Measurements from ENCODE around the gene ACVR1C. TPM values are rescaled to one million over a fixed set of nuclear protein-coding genes. Genes with fewer than 3 reads are reported as not detected.
A peak's percentile ranks its signal among the peaks of the same experiment; 100 is the strongest.
"Not testable (repeated sequence)": the region's sequence is repeated elsewhere in the genome, so short reads cannot be mapped to it uniquely, and the experiment has no call there.

The ACVR1C gene
- total RNA-seq, 2 experiments from 2014 or later = 1.6 to 1.9 TPM

DNA sequence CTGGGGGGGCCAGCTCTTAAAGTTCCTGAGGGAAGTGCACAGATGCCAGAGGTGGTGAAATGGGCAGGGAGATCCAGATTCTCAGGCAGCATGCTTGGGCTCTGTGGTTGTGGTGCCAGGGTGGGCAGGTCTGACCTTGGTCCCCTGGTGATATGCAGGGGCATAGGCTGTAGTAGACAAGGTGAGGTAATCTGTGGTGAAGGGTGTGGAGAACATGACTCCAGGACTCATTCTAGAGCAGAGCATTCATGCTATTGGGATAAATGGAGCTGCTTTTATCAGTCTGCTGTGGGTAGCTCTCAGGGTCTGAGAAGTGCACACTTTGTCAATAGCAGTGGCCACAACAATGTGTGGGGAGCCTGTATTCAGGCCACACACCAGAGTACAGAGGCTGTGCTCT, 16.9 kb downstream of the ACVR1C start:
- peaks cover 20% of the 10 kb centered on the region for H3K4me1 Mint-ChIP-seq
- peaks cover 9% of the 10 kb centered on the region for H3K9me3 Mint-ChIP-seq
- ChIA-PET POLR2A (no interaction called here), CTCF (interaction anchor here (0.9 to 1.2 kb wide), 2 partner anchors 9 to 16 kb away, joined by 3 read pairs; partner anchors contain the start of gene ACVR1C)
- H3K36me3 Mint-ChIP-seq (ENCODE audit: low read depth) = peaks cover 11% of the 10 kb centered on the region
- DNase-seq = no peak
- H3K27me3 Mint-ChIP-seq = peaks cover 15% of the 10 kb centered on the region
- H3K27ac Mint-ChIP-seq = no peak overlapping the region
- no peak overlapping the region for H3K4me3 Mint-ChIP-seq

DNA sequence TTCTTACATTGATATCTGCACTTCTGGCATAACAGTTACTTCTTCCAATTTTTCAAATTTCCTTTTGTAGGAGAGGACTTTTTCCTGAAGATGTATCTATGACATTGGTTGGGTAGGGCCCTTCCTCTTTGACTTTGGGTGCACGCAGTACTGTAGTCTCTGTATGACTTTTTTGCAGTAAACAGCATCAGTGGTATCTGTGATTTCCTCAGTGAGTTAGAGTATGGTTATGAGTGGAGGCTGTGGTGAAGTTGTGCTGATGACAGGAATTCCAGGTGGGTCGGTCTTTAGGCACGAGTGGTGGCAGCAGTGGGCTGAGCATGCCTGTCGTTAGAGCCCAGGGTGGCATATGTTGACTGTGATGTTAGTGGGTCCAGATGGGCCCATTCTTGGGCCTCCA, 17.6 kb downstream of the ACVR1C start:
- Mint-ChIP-seq H3K4me1 (peaks cover 20% of the 10 kb centered on the region), H3K27ac (no peak overlapping the region), H3K4me3 (no peak overlapping the region), H3K27me3 (peaks cover 16% of the 10 kb centered on the region), H3K9me3 (peaks cover 9% of the 10 kb centered on the region), H3K36me3 (ENCODE audit: low read depth) (peaks cover 11% of the 10 kb centered on the region)
- ChIA-PET CTCF (no interaction called here), POLR2A (no interaction called here)
- DNase-seq = no peak

DNA sequence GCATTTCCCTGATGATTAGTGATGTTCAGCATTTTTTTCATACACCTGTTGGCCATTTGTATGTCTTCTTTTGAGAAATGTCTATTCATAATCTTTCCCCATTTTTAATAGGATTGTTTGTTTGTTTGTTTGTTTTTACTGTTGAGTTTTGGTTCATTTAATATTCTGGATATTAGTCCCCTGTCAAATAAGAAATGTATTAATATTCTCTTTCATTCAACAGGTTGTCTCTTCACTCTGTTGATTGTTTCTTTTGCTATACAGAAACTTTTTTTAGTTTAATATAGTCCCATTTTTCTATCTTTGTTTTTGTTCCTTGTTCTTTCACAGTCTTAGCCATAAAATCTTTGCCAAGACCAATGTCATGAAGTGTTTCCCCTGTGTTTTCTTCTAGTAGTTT, 22.1 kb downstream of the ACVR1C start:
- Mint-ChIP-seq H3K27ac (no peak overlapping the region), H3K4me3 (no peak overlapping the region), H3K27me3 (peaks cover 21% of the 10 kb centered on the region), H3K9me3 (peaks cover 9% of the 10 kb centered on the region), H3K36me3 (ENCODE audit: low read depth) (peaks cover 11% of the 10 kb centered on the region), H3K4me1 (peaks cover 22% of the 10 kb centered on the region)
- POLR2A ChIA-PET = no interaction called here
- CTCF ChIA-PET = interaction anchor here (1.4 kb wide), 1 partner anchor 279 kb away, joined by 3 read pairs; no protein-coding TSS in a partner anchor
- no peak for DNase-seq

DNA sequence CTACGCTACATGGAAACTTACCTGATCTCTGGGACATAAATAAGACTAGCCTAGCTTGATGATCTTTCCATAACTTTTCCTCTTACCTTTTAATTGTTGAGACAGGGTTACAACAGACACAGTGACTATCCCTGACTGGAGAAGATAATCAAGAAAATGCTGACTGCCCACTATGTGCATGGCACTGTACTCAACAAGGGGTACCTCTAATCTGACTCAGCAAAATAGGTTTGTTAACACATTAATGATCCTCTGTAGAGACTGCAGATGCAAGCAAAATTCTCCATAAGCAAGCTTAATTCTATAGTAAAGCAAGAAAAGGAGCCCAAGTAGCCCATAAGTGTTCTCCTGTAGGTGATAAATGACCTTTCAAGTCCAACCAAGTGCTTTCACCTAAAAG, 25.5 kb downstream of the ACVR1C start:
- Mint-ChIP-seq H3K4me3 (no peak overlapping the region), H3K27ac (no peak overlapping the region), H3K27me3 (peaks cover 13% of the 10 kb centered on the region), H3K4me1 (peaks cover 2% of the 10 kb centered on the region), H3K36me3 (ENCODE audit: low read depth) (no peaks in the 10 kb centered on the region), H3K9me3 (no peaks in the 10 kb centered on the region)
- ChIA-PET CTCF (interaction anchor here (0.8 to 3.8 kb wide), 4 partner anchors 9 to 301 kb away, joined by 3 to 18 read pairs (median 4); partner anchors contain the start of gene ACVR1C), POLR2A (no interaction called here)
- DNase-seq = no peak

DNA sequence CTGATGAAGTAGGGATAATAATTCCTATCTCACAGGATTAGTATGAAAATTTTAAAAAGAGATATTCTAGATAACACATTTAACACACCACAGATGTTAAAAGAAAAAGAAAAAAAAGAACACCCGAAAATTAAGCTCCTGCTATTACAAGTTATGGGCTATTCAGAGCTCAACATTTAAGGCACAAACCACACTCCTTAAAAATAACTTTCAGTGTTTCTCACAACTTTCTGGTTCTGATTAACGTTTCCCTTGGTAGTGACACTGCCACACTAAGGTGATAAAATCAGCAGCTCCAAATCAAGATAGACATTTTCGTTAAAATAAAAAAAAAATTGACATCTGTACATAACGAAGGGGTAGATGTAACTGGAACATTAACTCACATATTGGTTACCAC, 26.9 kb downstream of the ACVR1C start:
- Mint-ChIP-seq H3K27ac (no peak overlapping the region), H3K4me1 (peaks cover 6% of the 10 kb centered on the region), H3K27me3 (peaks cover 12% of the 10 kb centered on the region), H3K36me3 (ENCODE audit: low read depth) (no peaks in the 10 kb centered on the region), H3K9me3 (no peaks in the 10 kb centered on the region), H3K4me3 (no peak overlapping the region)
- DNase-seq = no peak
- POLR2A ChIA-PET = no interaction called here
- CTCF ChIA-PET = interaction anchor here (0.6 to 3.8 kb wide), 8 partner anchors 26 to 299 kb away, joined by 3 to 18 read pairs (median 4); partner anchors contain the start of gene ACVR1C

DNA sequence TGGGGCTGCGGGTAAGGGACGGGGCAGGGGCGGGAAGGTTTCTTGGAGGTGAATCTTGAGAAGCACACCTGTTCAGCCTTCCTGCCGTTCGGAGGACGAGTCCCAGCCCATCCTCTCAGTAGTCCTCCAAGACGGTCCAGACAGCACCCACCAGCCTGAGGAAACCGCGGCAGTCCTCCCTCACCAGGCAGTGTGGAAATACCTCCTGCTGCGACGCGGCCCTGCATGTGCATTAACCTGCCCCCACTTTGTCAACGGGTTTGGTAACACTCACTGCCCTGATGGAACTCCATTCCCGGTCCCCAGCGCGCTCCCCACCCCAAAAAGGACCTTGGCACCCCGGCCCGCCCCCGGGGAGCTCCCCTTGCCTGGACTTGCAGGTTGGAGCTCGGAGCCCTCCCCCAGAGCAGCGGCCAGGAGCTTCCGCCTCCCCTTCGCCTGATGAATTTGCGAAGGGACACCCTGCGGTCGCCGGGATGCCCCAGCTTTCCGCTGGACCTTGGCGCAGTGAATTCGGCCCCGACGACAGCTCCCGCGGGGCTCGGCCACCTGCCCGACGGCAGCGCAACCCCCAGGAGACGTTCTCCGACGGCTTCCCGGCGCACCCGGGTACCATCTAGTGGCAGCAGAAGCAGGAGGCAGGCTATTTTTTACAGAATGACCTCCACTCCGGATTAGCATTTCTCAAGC, 31.5 kb downstream of the ACVR1C start:
- Mint-ChIP-seq H3K4me1 (peaks cover 8% of the 10 kb centered on the region), H3K4me3 (peak overlapping the region; percentile 46), H3K9me3 (no peaks in the 10 kb centered on the region), H3K27ac (no peak overlapping the region), H3K27me3 (peaks cover 11% of the 10 kb centered on the region), H3K36me3 (ENCODE audit: low read depth) (no peaks in the 10 kb centered on the region)
- ChIA-PET POLR2A (no interaction called here), CTCF (interaction anchor here (0.8 to 6.9 kb wide), 17 partner anchors 14 to 414 kb away, joined by 3 to 118 read pairs (median 4); partner anchors contain the start of gene ACVR1C)
- DNase-seq = peak; percentile 58

DNA sequence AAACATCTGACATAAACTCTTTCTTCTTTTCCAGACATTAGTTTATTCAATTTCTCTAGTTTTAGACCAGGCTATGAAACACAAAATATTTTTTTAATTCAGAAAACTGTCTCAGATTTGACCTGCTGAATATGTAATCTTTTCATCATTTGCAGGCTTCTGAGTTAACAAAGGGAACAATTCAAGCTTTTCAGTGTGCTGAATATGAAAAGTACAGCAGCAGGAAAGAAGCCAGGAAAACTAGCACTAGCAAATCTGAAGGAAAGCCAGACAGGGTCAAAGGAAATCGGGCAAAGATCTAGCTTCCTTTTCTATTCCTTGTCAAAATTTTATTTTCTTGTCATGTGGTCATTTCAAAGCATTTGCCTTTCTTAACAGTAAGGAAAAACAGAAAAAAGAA, 35.3 kb downstream of the ACVR1C start:
- ChIA-PET POLR2A (no interaction called here), CTCF (interaction anchor here (0.5 to 6.9 kb wide), 4 partner anchors 36 to 289 kb away, joined by 4 to 118 read pairs (median 4); no protein-coding TSS in a partner anchor)
- Mint-ChIP-seq H3K9me3 (no peaks in the 10 kb centered on the region), H3K27ac (no peak overlapping the region), H3K36me3 (ENCODE audit: low read depth) (no peaks in the 10 kb centered on the region), H3K4me3 (no peak overlapping the region), H3K4me1 (peaks cover 6% of the 10 kb centered on the region), H3K27me3 (peaks cover 9% of the 10 kb centered on the region)
- DNase-seq = no peak

DNA sequence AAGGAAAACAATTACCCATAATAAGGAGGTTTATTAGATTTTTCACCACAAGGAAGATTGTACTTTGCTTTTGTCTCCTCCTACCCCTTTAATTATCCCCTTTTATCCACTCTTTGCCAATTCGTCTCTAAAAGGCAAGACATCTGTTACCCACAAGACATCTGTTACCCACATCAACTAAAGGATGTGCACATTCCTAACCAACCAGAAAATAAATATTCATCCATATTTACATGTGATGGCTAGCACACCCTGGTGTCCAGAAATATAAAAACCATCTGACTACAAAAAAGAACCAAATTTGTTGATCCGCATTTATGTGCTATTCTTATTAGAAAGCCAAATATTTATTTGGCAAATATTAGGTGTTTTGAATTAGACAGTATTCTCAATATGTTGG, 35.7 kb downstream of the ACVR1C start:
- no peaks in the 10 kb centered on the region for H3K36me3 Mint-ChIP-seq (ENCODE audit: low read depth)
- H3K27ac Mint-ChIP-seq = no peak overlapping the region
- H3K4me1 Mint-ChIP-seq = peaks cover 6% of the 10 kb centered on the region
- H3K27me3 Mint-ChIP-seq = peaks cover 9% of the 10 kb centered on the region
- ChIA-PET POLR2A (no interaction called here), CTCF (interaction anchor here (1.2 to 6.9 kb wide), 2 partner anchors 101 to 289 kb away, joined by 4 to 118 read pairs; no protein-coding TSS in a partner anchor)
- no peak overlapping the region for H3K4me3 Mint-ChIP-seq
- H3K9me3 Mint-ChIP-seq = no peaks in the 10 kb centered on the region
- DNase-seq = no peak

DNA sequence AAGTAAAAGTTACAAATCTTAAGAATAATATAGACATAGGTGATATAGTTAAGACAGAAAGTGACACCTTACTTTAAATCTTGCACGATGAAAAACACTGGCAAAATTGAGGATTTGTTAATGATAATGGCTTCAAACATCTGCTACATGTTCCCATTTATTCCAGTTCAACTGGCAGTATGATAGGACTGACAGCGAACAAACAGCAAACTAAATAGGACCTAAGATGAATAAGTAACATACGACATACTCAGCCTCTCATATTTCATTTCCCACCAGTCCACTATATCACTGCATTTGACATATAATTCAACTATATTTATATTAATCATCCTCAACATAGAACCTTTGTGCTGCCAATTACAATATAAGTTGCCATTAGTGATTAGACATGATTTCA, 36.3 kb downstream of the ACVR1C start:
- ChIA-PET CTCF (interaction anchor here (1.0 to 1.2 kb wide), 4 partner anchors 100 to 291 kb away, joined by 3 to 5 read pairs (median 3); no protein-coding TSS in a partner anchor), POLR2A (no interaction called here)
- Mint-ChIP-seq H3K4me3 (no peak overlapping the region), H3K27me3 (peaks cover 6% of the 10 kb centered on the region), H3K4me1 (peaks cover 3% of the 10 kb centered on the region), H3K36me3 (ENCODE audit: low read depth) (no peaks in the 10 kb centered on the region), H3K27ac (no peak overlapping the region), H3K9me3 (no peaks in the 10 kb centered on the region)
- DNase-seq = no peak

DNA sequence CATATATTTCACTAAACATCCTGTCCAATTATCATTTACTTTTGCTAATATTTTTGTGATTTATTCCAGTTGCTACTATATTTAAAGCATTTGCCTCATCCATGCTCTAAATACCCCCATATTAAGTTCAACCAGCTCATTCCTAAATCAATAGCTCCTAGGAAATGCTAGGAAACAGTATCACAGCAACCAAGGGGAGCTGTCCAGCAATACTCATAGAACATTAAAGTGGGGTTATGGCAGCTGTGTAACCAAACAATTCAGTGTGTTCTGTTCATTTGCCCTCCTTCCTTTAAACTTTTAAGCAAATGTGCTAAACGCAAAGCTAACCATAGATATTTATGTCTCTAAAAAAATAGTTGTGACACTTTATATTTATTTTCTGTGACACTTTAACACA, 41.1 kb downstream of the ACVR1C start:
- CTCF ChIA-PET = interaction anchor here (0.9 kb wide), 1 partner anchor 284 kb away, joined by 3 read pairs; no protein-coding TSS in a partner anchor
- H3K36me3 Mint-ChIP-seq (ENCODE audit: low read depth) = no peaks in the 10 kb centered on the region

DNA sequence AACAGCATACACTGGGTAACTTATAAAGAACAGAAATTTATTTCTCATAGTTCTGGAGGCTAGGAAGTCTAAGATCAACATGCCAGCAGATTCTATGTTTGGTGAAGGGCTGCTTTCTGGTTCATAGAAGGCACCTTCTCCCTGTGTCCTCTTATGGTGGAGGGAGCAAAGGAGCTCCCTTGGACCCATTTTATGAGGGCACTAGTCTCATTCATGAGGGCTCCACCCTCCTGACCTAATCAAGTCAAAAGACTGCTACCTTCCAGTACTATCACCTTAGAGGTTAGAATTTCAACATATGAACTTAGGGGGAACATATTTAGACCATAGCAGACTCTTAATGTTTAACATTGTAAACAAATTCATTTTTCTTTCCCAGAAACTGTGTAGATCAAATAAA, 54.5 kb downstream of the ACVR1C start:
- ChIA-PET POLR2A (no interaction called here), CTCF (no interaction called here)
- no peak overlapping the region for H3K27ac Mint-ChIP-seq
- H3K36me3 Mint-ChIP-seq (ENCODE audit: low read depth) = no peaks in the 10 kb centered on the region
- H3K27me3 Mint-ChIP-seq = peaks cover 1% of the 10 kb centered on the region
- no peaks in the 10 kb centered on the region for H3K9me3 Mint-ChIP-seq
- DNase-seq = no peak
- H3K4me1 Mint-ChIP-seq = no peaks in the 10 kb centered on the region
- H3K4me3 Mint-ChIP-seq = no peak overlapping the region

More for the DNA sequence above, 41.1 kb downstream of the ACVR1C start:
- Mint-ChIP-seq H3K4me1 (no peaks in the 10 kb centered on the region), H3K9me3 (no peaks in the 10 kb centered on the region), H3K27me3 (no peaks in the 10 kb centered on the region), H3K27ac (no peak overlapping the region), H3K4me3 (no peak overlapping the region)
- no peak for DNase-seq
- POLR2A ChIA-PET = no interaction called here

DNA sequence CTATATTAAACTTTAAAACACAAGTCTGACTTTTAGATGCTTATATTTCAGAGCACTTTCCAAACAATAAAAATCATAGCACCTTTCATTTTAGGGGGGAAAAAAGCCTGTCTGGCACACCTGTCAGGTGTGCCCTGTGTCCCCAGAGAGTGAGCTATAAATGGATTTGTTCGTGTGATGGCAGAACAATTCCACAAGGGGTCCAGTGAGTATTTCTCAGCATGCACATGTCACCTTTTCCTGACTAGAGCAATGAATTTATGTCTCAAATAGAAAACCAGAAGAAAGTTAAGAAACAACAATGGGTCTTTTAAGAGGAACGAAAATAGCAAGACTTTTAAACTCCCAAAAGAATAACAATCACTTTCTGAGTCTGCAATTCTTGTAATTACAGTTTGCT, 55.9 kb downstream of the ACVR1C start:
- Mint-ChIP-seq H3K4me3 (no peak overlapping the region), H3K27me3 (peaks cover 1% of the 10 kb centered on the region), H3K9me3 (no peaks in the 10 kb centered on the region), H3K27ac (no peak overlapping the region), H3K4me1 (no peaks in the 10 kb centered on the region), H3K36me3 (ENCODE audit: low read depth) (no peaks in the 10 kb centered on the region)
- ChIA-PET POLR2A (no interaction called here), CTCF (interaction anchor here (0.7 to 1.0 kb wide), 2 partner anchors 271 to 336 kb away, joined by 3 to 4 read pairs; no protein-coding TSS in a partner anchor)
- no peak for DNase-seq

DNA sequence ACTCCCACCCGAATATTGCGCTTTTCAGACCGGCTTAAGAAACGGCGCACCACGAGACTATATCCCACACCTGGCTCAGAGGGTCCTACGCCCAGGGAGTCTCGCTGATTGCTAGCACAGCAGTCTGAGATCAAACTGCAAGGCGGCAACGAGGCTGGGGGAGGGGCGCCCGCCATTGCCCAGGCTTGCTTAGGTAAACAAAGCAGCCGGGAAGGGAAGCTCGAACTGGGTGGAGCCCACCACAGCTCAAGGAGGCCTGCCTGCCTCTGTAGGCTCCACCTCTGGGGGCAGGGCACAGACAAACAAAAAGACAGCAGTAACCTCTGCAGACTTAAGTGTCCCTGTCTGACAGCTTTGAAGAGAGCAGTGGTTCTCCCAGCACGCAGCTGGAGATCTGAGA, 62.0 kb downstream of the ACVR1C start:
- H3K4me1 Mint-ChIP-seq; POLR2A ChIA-PET; H3K4me3 Mint-ChIP-seq; DNase-seq; H3K9me3 Mint-ChIP-seq; H3K36me3 Mint-ChIP-seq (ENCODE audit: low read depth); H3K27me3 Mint-ChIP-seq; H3K27ac Mint-ChIP-seq: not testable (repeated sequence)
- CTCF ChIA-PET = interaction anchor here (1.8 kb wide), 1 partner anchor 11 kb away, joined by 4 read pairs; no protein-coding TSS in a partner anchor

DNA sequence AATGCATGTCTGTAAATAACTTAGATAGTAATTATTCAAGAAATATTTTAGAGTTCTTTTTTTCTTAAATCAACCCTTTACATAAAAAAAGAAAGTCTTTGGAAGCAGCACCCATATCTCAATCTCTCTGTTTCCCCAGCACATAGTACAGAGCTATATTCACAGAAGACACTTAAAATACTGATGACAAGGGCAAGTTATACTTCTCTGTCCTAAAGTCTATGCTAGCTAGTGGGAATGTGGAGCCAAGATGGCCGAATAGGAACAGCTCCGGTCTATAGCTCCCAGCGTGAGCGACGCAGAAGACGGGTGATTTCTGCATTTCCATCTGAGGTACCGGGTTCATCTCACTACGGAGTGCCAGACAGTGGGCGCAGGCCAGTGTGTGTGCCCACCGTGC, 62.6 kb downstream of the ACVR1C start:
- POLR2A ChIA-PET; H3K36me3 Mint-ChIP-seq (ENCODE audit: low read depth); H3K9me3 Mint-ChIP-seq; H3K4me1 Mint-ChIP-seq; H3K4me3 Mint-ChIP-seq; DNase-seq; H3K27me3 Mint-ChIP-seq; H3K27ac Mint-ChIP-seq: not testable (repeated sequence)
- CTCF ChIA-PET = interaction anchor here (1.8 kb wide), 1 partner anchor 10 kb away, joined by 4 read pairs; no protein-coding TSS in a partner anchor
